Uterus (tissue), 2 donors: Measurements from ENCODE around the gene ATF4.

Experiments used
- POLR2A ChIP-seq, 2 donors: fragments of 450-650 bp; IDR thresholded peaks; one replicate each; pipeline ENCODE4 v1.6.1; 2016; ENCODE audit warnings: antibody characterized with exemption in 2 of 2, mild to moderate bottlenecking in 1 of 2, moderate library complexity in 1 of 2
- TF ChIP-seq, protein P1 (sequence below), 4 experiments: fragments of 200-600 bp in 2 of 4; fragments of 450-650 bp in 2 of 4; sonication (generic) in 2 of 4; IDR thresholded peaks; one replicate each; pipeline ENCODE4 v1.5.1; 2016 to 2019; ENCODE audit warnings: antibody characterized with exemption in 4 of 4, mild to moderate bottlenecking in 2 of 4, moderate library complexity in 1 of 4

GRCh38 chr22:39500101-39500500, 20.3 kb upstream of the ATF4 start:
- TF ChIP-seq, protein P1, sequence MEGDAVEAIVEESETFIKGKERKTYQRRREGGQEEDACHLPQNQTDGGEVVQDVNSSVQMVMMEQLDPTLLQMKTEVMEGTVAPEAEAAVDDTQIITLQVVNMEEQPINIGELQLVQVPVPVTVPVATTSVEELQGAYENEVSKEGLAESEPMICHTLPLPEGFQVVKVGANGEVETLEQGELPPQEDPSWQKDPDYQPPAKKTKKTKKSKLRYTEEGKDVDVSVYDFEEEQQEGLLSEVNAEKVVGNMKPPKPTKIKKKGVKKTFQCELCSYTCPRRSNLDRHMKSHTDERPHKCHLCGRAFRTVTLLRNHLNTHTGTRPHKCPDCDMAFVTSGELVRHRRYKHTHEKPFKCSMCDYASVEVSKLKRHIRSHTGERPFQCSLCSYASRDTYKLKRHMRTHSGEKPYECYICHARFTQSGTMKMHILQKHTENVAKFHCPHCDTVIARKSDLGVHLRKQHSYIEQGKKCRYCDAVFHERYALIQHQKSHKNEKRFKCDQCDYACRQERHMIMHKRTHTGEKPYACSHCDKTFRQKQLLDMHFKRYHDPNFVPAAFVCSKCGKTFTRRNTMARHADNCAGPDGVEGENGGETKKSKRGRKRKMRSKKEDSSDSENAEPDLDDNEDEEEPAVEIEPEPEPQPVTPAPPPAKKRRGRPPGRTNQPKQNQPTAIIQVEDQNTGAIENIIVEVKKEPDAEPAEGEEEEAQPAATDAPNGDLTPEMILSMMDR (IDR thresholded peaks at IDR 0.05), result no peak
- no peak for TF ChIP-seq POLR2A (IDR thresholded peaks at IDR 0.05)
